ENCODE measurements around the gene CUX1. TPM values are rescaled to one million over a fixed set of nuclear protein-coding genes. Genes with fewer than 3 reads are reported as not detected.

CUX1 gene
- total RNA-seq, 1 experiment from 2014 or later, result 64.3 TPM

GRCh38 chr7:102063690-102064180 is 246.3 kb downstream of the CUX1 start:
- H3K27me3 Mint-ChIP-seq (ENCODE audit: low read depth), result no peaks in the 10 kb centered on the region
- TF ChIP-seq GABPB1 (CRISPR knock-in tag; IDR thresholded peaks at IDR 0.05) (no peak), MXD4 (CRISPR knock-in tag; IDR thresholded peaks at IDR 0.05; ENCODE audit: borderline replicate concordance) (no peak), PREB (CRISPR knock-in tag; IDR thresholded peaks at IDR 0.05; ENCODE audit: borderline replicate concordance) (no peak), OVOL2 (CRISPR knock-in tag; IDR thresholded peaks at IDR 0.05; ENCODE audit: borderline replicate concordance) (no peak), CBFB (CRISPR knock-in tag; IDR thresholded peaks at IDR 0.05; ENCODE audit: low read depth) (no peak), CREM (CRISPR knock-in tag; IDR thresholded peaks at IDR 0.05) (no peak), HMGXB4 (CRISPR knock-in tag; IDR thresholded peaks at IDR 0.05) (no peak), NR1H2 (CRISPR knock-in tag; IDR thresholded peaks at IDR 0.05) (no peak), CTCF (IDR thresholded peaks at IDR 0.05) (no peak), ZNF219 (CRISPR knock-in tag; IDR thresholded peaks at IDR 0.05; ENCODE audit: borderline replicate concordance) (no peak), ESRRA (CRISPR knock-in tag; IDR thresholded peaks at IDR 0.05; ENCODE audit: borderline replicate concordance) (no peak), JUN (CRISPR knock-in tag; IDR thresholded peaks at IDR 0.05) (no peak), MYBL2 (CRISPR knock-in tag; IDR thresholded peaks at IDR 0.05) (no peak), ZSCAN18 (CRISPR knock-in tag; IDR thresholded peaks at IDR 0.05) (no peak), ZMAT4 (CRISPR knock-in tag; IDR thresholded peaks at IDR 0.05) (no peak)
- POLR2A ChIA-PET, result interaction anchor here (0.6 kb wide), 1 partner anchor 30 kb away, joined by 3 read pairs; no protein-coding TSS in a partner anchor
- no peaks in the 10 kb centered on the region for H3K36me3 Mint-ChIP-seq
- peak overlapping the region; percentile 97 for H3K27ac Mint-ChIP-seq
- H3K9me3 Mint-ChIP-seq, result no peaks in the 10 kb centered on the region
- DNase-seq (ENCODE audit: low spot score), result peak; percentile 76
- 0 out of 2 replicates have a peak overlapping the region, but pooled peaks have one; percentile 4 for H3K4me3 Mint-ChIP-seq
- peak; percentile 91 for ATAC-seq
- peaks cover 42% of the 10 kb centered on the region for H3K4me1 Mint-ChIP-seq
- CTCF ChIA-PET, result interaction anchor here (0.6 to 1.0 kb wide), 3 partner anchors 14 to 78 kb away, joined by 3 read pairs; no protein-coding TSS in a partner anchor

GRCh38 chr7:102064361-102065025 is 247.1 kb downstream of the CUX1 start:
- Mint-ChIP-seq H3K27ac (peak overlapping the region; percentile 97), H3K9me3 (no peaks in the 10 kb centered on the region)
- POLR2A ChIA-PET, result interaction anchor here (0.6 to 0.8 kb wide), 2 partner anchors 13 to 29 kb away, joined by 3 read pairs; no protein-coding TSS in a partner anchor
- TF ChIP-seq AFF4 (CRISPR knock-in tag; IDR thresholded peaks at IDR 0.05; ENCODE audit: borderline replicate concordance) (no peak), ZNF121 (CRISPR knock-in tag; IDR thresholded peaks at IDR 0.05) (peak; percentile 25; the same call in 1 of the 2 replicates), PRDM15 (CRISPR knock-in tag; IDR thresholded peaks at IDR 0.05) (0 out of 2 replicates have a peak, but pooled peaks have one; percentile 9)

More at GRCh38 chr7:102064361-102065025, 247.1 kb downstream of the CUX1 start:
- no peak for DNase-seq (ENCODE audit: low spot score)
- CTCF ChIA-PET, result interaction anchor here (0.7 to 1.0 kb wide), 2 partner anchors 13 to 15 kb away, joined by 3 read pairs; no protein-coding TSS in a partner anchor
- Mint-ChIP-seq H3K4me1 (peaks cover 46% of the 10 kb centered on the region), H3K36me3 (no peaks in the 10 kb centered on the region), H3K27me3 (ENCODE audit: low read depth) (no peaks in the 10 kb centered on the region), H3K4me3 (no peak overlapping the region)
- ATAC-seq, result peak; percentile 23
